ENCODE measurements around the gene SSR4.

Gene SSR4

GRCh38 chrX:153831429-153832150, 37.1 kb downstream of the SSR4 start:
- no peak for DNase-seq

GRCh38 chrX:153832728-153833127, 38.3 kb downstream of the SSR4 start:
- no peak for DNase-seq

DNA sequence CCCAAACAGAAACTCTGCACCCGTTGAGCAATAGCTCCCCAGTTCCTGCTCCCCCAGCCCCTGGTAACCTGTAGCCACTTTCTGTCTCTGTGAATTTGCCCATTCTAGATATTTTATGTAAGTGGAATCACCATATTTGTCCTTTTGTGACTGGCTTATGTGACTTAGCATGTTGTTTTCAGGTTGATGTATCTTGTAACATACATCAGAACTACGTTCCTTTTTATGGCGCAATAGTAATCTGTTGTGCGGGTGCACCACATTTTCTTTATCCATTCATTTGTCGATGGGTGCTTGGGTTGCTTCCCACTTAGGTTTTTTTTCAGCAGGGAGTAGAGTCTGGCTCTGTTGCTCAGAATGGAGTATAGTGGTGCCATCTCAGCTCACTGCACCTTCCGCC, 42.5 kb downstream of the SSR4 start:
- no peak for DNase-seq

GRCh38 chrX:153844509-153845082, 50.1 kb downstream of the SSR4 start:
- no peak for DNase-seq

GRCh38 chrX:153845195-153845594, 50.7 kb downstream of the SSR4 start:
- no peak for DNase-seq

DNA sequence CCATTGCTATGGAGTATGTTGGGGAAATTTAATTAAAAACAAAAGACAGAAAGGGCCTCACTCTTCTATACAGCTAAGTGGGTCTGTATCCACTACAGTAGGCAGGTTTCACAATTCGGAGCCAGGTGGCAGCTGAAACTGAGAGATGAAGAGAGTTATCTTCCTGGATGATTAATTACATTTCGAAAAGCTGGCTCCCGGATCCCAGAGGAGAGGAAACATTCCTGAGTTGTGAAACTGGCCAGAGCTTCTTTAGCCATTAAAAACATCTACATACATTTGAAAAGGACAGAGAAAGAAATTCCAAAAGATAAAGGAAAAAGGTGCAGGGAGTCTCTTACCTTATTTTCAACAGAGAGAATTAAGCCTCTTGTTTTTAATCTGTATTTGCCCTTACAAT, 51.4 kb downstream of the SSR4 start:
- no peak for DNase-seq

All from OCI-M1 (cell line).